ENCODE measurements around the gene SPTSSA. TPM values are rescaled to one million over a fixed set of nuclear protein-coding genes. Genes with fewer than 3 reads are reported as not detected.
"Not testable (repeated sequence)": the region's sequence is repeated elsewhere in the genome, so short reads cannot be mapped to it uniquely, and the experiment has no call there.

The SPTSSA gene
- total RNA-seq, 1 donor from 2014 or later, result 18.8 TPM

DNA sequence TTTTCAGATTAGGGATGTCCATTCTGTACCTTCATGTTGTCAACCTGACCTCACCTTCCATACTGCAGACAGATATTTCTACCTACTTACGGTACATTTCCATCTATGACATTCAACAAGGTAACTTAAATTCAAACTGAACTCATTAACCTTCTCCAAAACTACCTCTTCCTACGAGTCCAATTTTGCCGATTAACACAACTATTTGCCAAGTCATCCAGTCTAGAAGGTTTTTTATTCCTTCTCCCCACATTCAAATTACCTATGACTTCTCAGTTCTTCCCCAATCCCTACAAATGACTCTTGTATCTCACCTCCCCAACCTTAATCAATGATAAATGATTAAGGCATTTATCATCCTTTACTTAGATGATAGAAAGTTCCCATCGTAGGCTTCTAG is 23.6 kb downstream of the SPTSSA start:
- no peak for ATAC-seq
- intact Hi-C loops (cut with DNase I), result no loop called here
- no peak for DNase-seq (ENCODE audit: missing footprints)

DNA sequence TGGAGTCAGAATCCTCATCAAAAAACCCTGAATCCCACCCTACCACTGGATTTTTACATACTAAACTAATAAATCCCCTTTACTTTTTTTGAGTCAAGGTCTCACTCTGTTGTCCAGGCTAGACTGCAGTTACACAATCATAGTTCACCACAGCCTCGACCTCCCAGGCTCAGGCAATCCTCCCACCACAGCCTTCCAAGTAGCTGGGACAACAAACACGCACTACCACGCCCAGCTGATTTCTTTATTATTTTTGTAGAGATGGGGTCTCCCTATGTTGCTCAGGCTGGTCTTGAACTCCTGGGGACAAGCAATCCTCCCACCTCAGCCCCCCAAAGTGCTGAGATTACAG is 24.3 kb downstream of the SPTSSA start:
- intact Hi-C loops (cut with DNase I), result no loop called here
- DNase-seq (ENCODE audit: missing footprints), result no peak
- ATAC-seq, result no peak

DNA sequence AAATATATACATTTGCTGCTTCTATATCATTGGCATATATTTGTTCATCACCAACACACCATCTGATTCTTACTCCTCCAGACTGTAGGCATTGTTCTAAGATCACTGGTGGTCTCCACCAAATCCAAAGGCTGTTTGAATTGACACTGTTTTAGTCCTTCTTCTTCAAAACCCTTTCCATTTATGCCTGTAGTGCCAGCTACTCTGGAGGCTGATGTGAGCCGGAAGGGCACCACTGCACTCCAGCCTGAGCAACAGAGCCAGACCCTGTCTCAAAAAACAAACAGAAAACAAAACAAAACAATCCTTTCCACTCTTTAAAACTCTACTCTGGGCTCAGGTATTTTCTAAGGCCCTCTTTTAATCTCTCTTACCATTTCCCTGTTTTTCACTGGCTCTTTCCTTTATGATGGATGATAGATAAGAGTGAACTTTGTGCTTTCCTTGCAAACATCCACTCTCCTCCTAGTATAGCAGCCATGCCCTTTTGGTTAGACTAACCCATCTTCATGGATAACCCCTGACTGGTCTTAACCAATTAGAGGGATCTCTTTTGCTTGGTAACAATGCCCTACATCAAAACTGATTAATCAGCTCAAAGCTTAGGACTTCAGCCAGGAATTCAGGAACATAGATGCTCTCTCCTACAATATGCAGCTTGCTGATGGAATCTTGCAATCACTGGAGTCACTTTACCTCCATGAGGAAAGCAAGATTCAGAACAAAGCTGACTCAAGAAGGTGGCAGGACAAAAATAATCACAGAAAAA is 24.9 kb downstream of the SPTSSA start:
- intact Hi-C loops (cut with DNase I), result no loop called here
- no peak for ATAC-seq
- DNase-seq (ENCODE audit: missing footprints), result no peak

DNA sequence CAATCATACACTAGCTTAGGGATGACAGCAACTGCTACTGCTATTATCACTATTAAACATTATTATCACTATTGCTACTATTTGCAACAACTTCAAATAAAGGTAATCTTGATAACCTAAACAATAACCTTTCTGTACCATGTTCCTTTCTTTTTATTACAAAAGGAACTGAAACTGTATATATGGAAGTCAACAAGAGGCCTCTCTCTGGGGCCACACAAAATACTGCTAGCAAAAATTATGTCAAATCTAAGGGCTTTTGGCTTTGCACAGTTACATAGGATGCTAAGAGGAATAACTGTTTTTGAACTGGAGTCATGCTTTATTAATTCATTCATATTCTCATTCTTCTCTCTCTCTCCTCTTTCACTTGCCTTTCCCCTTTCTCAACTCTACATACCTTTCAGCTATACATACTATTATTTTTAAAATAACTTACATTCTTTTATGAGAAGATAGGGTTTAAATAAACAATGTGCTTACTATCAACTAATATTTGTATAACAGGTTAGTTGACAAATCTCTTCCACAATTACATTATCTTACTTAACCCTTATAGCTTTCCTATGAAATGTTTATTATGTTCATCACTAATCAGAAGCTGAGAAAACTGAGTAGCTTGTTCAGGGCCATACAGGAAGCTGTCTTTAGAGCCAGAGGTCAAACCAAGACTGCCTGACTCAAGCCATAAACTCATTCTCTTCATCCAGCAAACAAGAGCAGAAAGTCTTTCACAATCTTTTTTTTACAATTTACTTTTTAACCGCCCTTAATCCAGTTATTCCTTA is 25.7 kb downstream of the SPTSSA start:
- intact Hi-C loops (cut with DNase I), result no loop called here
- DNase-seq (ENCODE audit: missing footprints), result no peak
- ATAC-seq, result no peak

DNA sequence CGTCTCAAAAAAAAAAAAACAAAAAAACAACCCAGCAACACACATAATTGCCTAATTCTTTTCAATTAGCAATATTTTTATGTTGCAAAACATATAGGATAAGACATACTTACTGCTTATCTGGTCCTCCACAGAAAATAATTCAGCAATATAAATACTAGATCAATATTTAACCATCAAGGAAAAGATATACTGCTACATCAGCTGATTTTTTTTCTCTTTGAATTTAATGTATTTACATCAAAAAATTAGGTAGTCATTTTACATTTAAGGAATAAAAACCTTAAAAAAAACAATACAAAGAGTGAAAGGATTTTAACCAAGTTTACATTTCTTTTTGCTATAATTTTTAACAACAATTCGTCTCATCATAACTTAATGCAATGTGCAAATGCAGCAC is 28.1 kb downstream of the SPTSSA start:
- intact Hi-C loops (cut with DNase I), result no loop called here
- no peak for ATAC-seq
- DNase-seq (ENCODE audit: missing footprints), result no peak

DNA sequence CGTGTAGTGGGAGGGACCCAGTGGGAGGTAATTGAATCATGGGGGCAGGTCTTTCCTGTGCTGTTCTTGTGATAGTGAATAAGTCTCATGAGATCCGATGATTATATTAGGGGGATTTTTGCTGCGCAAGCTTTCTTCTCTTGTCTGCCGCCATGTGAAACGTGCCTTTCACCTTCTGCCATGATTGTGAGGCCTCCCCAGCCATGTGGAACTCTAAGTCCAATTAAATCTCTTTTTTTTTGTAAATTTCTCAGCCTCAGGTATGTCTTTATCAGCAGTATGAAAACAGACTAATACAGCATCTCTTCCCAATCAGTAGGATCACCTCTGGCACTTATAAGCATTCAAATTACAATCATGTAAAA is 34.0 kb downstream of the SPTSSA start:
- ATAC-seq; intact Hi-C loops (cut with DNase I); DNase-seq (ENCODE audit: missing footprints): not testable (repeated sequence)

DNA sequence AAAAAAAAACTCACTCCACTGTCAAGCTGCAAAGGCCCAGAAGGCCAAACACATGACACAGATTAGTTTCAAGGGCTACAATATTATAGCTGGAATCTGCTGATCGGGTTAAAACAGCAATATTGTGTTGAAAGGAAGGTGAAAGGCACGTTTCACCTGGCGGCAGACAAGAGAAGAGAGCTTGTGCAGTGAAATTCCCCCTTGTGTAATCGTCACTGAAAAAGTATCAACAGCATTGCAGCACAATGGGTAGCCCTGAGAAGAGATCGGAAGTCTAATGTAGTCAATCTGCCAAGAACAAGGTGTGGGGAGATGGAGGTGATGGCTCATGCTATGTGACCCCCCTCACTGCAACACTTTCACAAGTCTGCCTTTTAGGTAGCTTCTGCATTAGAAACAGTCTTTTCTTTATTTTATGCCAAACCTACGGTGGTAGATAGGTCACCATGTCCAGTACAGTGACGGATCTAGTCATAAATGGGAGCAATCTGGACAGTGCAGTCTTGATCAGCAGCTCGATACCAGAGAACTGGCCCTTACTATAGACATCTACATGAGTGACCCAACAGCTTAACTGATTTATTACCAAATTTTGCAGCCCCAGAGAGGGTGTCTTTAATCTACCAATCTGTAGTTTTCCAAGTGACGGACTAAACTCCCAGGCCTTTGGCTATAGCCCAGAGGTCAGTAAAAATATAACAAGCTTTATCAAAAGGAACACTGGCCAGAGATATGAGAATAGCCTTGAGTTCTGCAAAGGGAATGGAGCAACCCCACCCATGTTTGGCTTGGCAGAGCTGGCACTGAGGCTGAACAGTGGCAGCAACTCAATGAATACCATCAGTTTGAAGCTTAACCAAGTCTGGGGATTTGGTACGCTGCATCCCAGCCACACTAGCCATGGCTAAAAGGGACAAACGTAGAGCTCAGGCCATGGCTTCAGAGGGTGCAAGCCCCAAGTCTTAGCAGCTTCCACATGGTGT is 35.4 kb downstream of the SPTSSA start:
- no peak for DNase-seq (ENCODE audit: missing footprints)
- intact Hi-C loops (cut with DNase I), result no loop called here
- no peak for ATAC-seq

DNA sequence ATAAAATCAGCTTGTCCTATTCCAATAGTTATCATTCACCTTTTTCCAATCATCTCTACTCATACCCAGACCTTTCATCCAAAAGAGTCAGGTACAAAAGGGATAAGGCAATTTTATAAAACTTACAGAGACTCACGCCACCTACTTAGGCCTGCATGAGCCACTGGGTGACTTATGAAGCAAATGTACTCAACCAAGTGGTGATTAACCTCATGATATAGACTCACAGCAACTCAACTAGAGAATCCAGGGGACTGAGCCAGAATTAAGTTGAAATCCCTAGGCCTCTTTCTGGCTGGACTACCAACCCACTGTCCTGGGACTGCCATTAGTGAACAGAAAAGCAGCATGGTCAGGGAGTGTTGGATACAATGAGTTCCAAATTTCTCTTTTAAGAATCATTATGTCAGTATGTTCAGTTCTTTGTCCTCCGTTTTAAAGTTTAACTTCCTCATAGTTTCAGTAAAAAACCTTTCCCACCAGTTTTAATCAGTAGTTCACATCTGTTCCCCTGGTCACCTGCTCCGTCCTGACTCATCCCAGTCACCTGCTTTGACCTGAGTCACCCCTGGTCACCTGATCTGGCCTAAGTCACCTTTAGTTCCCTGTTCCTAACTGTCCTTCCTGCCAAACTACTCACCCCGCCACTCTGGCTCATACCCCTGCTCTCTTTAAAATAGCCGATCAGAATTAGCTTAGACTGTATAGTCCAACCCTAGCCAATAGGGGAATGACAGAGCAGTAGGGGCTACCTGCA is 36.8 kb downstream of the SPTSSA start:
- DNase-seq (ENCODE audit: missing footprints) (no peak), ATAC-seq (no peak)
- intact Hi-C loops (cut with DNase I), result no loop called here

DNA sequence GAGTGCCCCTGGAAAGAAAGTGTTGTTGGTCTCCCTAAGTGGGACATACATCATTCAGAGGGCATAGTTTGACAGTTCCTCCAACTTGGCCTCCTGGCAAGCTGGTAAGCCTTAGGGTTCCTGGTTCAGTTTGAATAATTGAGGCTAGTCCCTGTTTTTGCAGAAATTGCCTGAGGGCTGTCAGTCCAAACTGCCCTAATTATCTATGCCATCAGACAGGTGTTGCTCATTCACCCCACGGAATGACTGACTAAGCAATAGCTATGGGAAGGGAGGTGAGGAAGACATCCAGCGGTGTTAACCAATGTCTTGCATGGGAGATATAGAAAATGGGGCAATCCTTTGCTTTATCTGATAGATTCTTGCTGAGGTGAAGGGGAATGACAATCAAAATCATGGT is 37.6 kb downstream of the SPTSSA start:
- ATAC-seq (no peak), DNase-seq (ENCODE audit: missing footprints) (no peak)
- intact Hi-C loops (cut with DNase I), result no loop called here

DNA sequence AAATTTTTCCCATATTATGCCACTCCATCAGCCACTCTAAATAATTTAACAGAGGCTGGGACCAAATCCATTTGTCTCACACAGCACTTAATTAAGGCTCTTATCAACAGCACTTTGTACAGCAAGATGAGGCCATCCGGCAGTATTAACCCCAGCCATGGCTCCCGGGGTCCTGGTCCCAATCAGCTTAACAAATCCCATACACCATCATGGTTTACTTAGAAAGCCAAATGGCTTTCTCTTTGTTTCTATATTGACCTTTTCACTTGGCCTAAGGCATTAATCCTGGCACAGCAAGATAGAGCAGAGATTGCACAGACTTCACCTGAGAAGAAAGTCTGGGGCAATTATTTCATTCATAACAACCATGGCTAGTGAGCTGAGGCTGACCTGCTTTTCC is 38.6 kb downstream of the SPTSSA start:
- ATAC-seq (no peak), DNase-seq (ENCODE audit: missing footprints) (no peak)
- intact Hi-C loops (cut with DNase I), result no loop called here

DNA sequence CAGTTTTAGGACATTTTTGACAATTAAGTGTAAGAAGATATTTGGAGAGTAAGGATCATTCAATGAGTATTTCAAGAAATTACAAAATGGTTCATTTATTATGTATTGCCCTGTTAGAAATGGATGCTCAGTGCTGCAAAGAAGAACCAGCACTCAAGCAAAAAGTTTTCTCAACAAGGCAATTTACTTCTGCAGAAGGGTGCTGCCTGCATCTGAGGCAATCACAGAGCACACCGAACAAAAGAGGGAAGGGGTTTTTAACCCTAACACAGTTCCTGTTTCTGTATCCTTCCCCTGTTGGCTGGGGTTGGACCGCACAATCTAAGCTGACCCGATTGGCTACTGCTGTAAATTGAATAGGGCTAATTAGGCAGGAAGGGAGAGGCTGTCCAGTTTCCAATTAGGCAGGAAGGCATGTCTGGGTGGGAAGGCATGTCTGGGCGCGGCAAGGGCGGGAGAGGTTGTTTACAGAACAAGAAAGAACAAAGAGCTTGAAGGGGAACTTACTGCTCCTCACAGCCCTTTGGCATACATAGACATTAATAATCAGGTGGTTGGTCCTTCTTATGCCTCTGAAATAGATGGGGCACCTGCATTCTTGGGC is 41.4 kb downstream of the SPTSSA start:
- intact Hi-C loops (cut with DNase I), result no loop called here
- ATAC-seq (no peak), DNase-seq (ENCODE audit: missing footprints) (no peak)

DNA sequence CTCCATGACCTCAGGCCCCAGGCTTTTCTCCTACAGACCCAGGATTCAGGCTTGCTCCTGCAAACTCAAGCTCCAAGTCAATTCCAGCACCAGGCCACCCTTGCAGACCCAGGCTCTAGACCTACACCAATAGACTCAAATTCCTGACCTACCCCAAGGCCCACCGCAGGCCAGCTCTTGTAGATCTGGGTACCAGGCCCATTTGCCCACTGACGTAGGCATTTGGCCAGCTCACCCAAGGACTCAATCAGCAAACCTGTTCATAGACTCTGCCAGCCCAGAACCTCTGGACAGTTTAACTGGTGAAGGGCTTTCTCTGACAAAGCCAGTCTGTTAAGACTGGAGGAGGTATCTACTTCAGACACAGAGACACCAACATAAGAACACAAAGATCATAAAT is 52.3 kb downstream of the SPTSSA start:
- no peak for DNase-seq (ENCODE audit: missing footprints)
- intact Hi-C loops (cut with DNase I), result no loop called here
- ATAC-seq, result no peak

DNA sequence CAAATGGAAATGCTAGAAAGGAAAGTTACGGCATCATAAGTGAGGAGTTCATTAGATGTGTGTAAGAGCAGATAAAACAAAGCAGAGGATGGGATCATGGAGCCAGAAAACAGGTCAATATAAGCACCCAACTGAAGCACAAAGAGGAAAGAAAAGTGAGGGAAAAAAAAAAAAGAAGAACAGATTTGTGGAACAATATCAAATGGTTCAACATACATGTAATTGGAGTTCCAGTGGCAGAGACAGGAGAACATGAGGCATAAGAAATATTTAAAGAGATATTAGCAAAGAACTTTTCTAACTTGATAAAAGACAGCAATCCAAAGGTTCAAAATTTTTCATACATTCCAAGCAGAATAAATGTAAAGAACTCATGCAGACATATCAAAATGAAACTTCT is 54.1 kb downstream of the SPTSSA start:
- intact Hi-C loops (cut with DNase I), result no loop called here
- DNase-seq (ENCODE audit: missing footprints) (no peak), ATAC-seq (no peak)

DNA sequence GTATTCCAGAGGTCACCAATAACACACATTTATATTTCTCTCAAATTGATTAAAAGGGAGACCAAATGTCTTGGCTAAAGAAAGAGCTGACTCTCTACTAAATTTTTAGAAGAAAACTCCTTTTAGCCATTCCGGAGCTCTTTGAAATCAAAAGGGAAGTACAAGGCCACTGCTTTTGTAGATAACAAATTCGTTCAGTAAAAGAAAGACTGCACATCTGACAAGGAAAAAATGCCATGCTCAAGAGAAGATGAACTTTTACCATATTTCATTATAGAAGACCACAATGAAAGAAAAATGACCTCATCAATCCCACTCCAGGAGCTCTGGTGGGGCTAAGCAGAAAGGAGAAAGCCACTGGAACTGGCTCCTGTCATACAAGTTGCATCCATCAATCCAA is 57.6 kb downstream of the SPTSSA start:
- intact Hi-C loops (cut with DNase I), result no loop called here
- ATAC-seq (no peak), DNase-seq (ENCODE audit: missing footprints) (no peak)

DNA sequence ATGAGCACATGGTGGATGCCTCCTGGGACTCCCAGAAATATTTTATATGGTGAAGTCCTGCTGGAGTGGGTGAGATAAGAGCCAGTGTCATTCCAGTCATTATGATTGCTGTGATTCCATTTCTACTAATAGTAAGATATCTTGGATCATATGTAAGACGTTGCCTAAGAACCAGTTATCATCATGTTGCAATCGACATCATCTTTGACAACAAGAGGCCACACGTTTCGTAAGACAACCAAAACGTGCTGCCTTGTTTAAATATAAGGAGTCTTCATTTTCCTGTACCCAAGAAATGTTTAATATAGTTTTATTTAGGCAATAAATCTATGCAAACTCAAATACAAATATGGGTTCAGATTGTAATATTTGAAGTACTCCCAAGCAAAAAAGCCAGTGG is 58.4 kb downstream of the SPTSSA start:
- DNase-seq (ENCODE audit: missing footprints) (no peak), ATAC-seq (no peak)
- intact Hi-C loops (cut with DNase I), result no loop called here

DNA sequence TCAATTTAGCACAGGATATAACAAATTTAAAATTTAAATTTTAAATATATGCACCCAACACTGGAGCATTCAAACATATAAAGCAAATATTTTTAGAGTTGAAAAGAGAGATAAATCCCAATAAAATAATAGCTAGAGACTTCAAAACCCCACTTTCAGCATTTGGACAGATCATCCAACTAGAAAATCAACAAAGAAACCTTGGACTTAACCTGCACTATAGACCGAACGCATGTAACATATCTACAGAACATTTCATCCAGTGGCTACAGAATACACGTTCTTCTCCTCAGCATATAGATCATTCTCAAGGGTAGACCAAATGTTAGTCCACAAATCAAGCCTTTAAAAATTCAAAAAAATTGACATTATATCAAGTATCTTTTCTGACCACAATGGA is 64.0 kb downstream of the SPTSSA start:
- DNase-seq (ENCODE audit: missing footprints) (no peak), ATAC-seq (no peak)
- intact Hi-C loops (cut with DNase I), result no loop called here

DNA sequence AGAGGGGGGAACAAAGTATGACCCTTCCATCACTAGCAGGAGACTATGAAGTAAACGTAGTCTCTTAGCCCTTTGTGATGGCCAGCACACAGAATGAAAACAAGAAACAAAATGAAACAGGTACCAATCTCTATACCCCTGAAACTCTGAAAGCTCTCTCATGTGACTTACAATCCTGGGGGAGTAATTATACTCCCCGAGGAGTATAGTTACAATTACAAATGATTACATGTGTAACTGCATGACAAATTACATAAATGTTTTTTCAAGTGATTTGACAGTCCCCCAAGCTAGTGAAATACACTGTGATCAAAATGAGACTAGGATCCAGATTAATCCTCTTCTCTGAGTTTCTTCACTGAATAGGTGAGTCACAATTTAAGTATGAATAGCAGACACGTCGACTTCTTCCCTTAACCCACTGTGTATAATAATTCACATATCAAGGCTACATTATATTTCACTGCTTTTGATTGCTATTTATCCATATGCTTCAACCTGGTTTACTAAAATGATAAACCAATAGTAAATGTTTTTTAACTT is 74.0 kb downstream of the SPTSSA start:
- ATAC-seq, result no peak
- intact Hi-C loops (cut with DNase I), result no loop called here
- no peak for DNase-seq (ENCODE audit: missing footprints)

DNA sequence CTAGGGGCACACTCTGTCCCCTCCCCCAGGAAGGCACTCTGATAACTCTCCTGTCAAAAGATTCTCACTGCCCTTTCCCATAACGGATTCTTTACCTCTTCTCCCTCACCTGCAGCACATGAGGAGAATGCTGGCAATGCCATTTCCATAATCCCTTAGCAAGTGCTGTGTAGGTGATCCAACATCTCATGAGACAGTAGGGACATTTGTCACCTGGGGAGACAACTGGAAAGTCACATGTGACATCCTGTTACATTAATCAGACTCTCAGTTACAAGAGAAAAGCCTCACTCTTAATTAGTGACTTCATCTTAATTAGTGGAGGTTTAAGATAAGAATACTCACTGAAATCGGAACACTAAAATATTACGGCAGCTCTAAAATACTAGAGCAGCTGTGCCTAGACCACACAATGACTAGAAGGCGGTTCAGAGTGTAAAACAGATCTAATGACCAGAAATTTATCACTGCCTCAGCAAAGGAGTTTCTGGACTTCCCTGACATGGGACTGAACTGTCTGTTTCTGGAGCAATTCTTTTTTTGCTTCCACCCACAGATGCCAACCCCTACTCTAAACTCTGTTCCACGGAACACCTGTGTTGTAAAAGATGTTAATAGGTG is 75.1 kb downstream of the SPTSSA start:
- DNase-seq (ENCODE audit: missing footprints), result no peak
- intact Hi-C loops (cut with DNase I), result no loop called here
- ATAC-seq, result no peak
